ENCODE data around the gene PTPRO.

GRCh38 chr12:15547063-15547462 lies 224.8 kb downstream of the PTPRO start:
- TF ChIP-seq MAX (IDR thresholded peaks at IDR 0.05) (no peak), CTCF (IDR thresholded peaks at IDR 0.05; ENCODE audit: low read depth, low read length, missing input control) (no peak), REST (IDR thresholded peaks at IDR 0.05) (no peak)

Measured in liver (tissue), 2 donors.